Measurements from ENCODE around the gene CYP4F8.

DNA sequence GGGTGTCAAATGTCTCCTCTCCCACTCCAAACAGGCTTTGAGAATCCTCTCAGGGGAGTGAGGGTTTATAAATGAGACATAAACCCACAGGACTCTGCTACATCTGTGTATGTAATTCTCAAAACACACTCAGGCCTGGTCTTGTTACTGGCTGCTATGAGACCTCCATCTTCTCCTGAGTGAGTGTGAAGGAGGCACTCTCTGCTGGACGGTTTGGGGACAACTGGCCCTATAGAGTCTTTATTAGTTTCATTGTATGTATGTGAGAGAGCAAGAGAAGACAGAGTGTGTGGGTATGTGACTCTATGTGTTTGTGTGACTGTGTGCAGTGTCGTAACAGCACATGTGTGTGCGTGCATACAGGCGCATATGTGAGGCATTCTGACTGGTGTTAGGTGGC is 48.2 kb downstream of the CYP4F8 start:
- TF ChIP-seq CTCF (IDR thresholded peaks at IDR 0.05; ENCODE audit: low read depth, low read length): no peak
- no peak for TF ChIP-seq POLR2A (IDR thresholded peaks at IDR 0.05; ENCODE audit: extremely low read depth, insufficient read length)
